AG04450 (cell line): ENCODE results near the gene TRIM37. TPM values are rescaled to one million over a fixed set of nuclear protein-coding genes. Genes with fewer than 3 reads are reported as not detected.

Experiments
- CTCF ChIA-PET: fragments of 300-600, 350-600 bp; formaldehyde crosslinking; extraction: SDS; loops from one replicate; lab custom pipeline; 2022; ENCODE audit warnings: antibody characterized with exemption, inconsistent platforms; lab: Charles Lee
- POLR2A ChIA-PET: fragments of 350-600 bp; formaldehyde crosslinking; extraction: SDS; loops from one replicate; lab custom pipeline; 2021; ENCODE audit warnings: antibody characterized with exemption, inconsistent platforms; lab: Yijun Ruan, JAX
- DNase-seq: peaks from one replicate; pipeline ENCODE4 v3.0.0-alpha.2; 2011; ENCODE audit warnings: low read depth, low spot score
- H3K27ac ChIP-seq: one replicate; pipeline ENCODE4 v1.5.1; 2012; ENCODE audit warnings: low read depth, low read length, control low read depth
- H3K27me3 ChIP-seq: one replicate; pipeline ENCODE4 v1.6.0; 2012; ENCODE audit warnings: low read length; ENCODE audit not compliant: control insufficient read depth, insufficient read depth
- H3K4me3 ChIP-seq: 2 replicates; pipeline ENCODE4 v1.5.1; 2011; ENCODE audit warnings: mild to moderate bottlenecking, low read depth, low read length, control low read depth
- H3K9me3 ChIP-seq: 2 replicates; pipeline ENCODE4 v1.5.1; 2012; ENCODE audit warnings: low read length; ENCODE audit not compliant: control insufficient read depth, insufficient read depth
- CTCF ChIP-seq: IDR thresholded peaks from 2 replicates; pipeline ENCODE4 v1.5.1; 2011; ENCODE audit warnings: low read depth, low read length, control low read depth, inconsistent platforms
- polyA plus RNA-seq: library from polyadenylated mRNA; depleted of rRNA; stranded (reverse); fragments of >200 nt; gene quantifications from 2 replicates; pipeline ENCODE4 v1.2.3, GENCODE V29; 2011

Gene TRIM37
- polyA plus RNA-seq, 1 experiment: 34.8 TPM

DNA sequence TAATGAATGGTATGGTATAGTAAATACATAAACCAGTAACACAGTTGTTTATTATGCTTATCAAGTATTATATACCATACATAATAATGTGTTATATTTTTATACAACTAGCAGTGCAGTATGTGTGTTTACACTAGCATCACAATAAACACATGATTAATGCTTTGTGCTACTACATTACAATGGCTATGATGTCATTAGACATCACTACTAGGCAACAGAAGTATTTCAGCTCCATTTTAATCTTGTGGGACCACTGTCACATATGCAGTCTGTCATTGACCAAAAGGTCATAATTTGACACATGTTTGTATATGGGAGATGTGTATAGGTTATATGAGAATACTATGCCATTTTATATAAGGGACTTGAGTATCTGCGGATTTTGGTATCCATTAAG lies 32.7 kb downstream of the TRIM37 start:
- no peak for DNase-seq
- no peak overlapping the region for H3K4me3 ChIP-seq
- no peaks in the 10 kb centered on the region for H3K9me3 ChIP-seq
- H3K27ac ChIP-seq: no peak overlapping the region
- ChIA-PET CTCF (no interaction called here), POLR2A (no interaction called here)
- no peak for TF ChIP-seq CTCF
- H3K27me3 ChIP-seq: no peaks in the 10 kb centered on the region

GRCh38 chr17:59069856-59070255 lies 36.8 kb downstream of the TRIM37 start:
- no peak for DNase-seq
- no peaks in the 10 kb centered on the region for H3K9me3 ChIP-seq
- H3K27me3 ChIP-seq: no peaks in the 10 kb centered on the region
- POLR2A ChIA-PET: no interaction called here
- CTCF ChIA-PET: no interaction called here
- no peak for TF ChIP-seq CTCF
- H3K4me3 ChIP-seq: no peak overlapping the region
- no peak overlapping the region for H3K27ac ChIP-seq

DNA sequence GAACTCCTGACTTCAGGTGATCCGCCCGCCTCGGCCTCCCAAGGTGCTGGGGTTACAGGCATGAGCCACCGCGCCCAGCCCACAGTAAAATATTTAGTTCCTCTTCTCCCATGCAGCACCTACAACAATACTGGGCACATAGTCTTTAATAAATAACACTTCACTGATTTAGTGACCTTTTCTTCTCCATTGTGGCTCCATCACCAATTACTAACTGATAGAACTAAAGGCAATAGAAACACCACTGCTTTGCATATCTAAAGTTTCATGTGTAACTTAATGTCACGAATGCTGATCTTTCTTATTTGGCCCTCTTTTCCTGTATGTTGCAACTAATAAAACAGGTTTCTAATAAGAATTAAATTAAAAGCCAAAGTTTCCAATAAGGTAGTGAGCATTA lies 38.9 kb downstream of the TRIM37 start:
- ChIA-PET CTCF (no interaction called here), POLR2A (no interaction called here)
- no peak overlapping the region for H3K27ac ChIP-seq
- DNase-seq: no peak
- H3K9me3 ChIP-seq: no peaks in the 10 kb centered on the region
- H3K27me3 ChIP-seq: no peaks in the 10 kb centered on the region
- H3K4me3 ChIP-seq: no peak overlapping the region
- TF ChIP-seq CTCF: no peak

DNA sequence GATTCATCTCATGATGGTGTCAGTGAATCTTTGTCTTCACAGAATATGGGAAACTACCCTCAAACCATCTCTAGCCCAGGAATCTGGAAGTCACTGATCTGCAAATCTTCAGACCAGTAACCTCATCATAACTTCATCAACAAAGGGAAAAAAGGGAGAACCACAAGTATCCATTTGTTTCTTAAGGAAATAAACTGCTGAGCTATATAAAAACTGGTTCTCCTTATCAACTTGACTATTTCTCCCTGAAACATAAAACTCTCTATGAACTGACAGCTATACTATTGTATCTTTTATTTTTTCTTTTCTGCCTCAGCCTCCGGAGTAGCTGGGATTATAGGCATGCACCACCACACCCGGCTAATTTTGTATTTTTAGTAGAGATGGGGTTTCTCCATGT lies 39.3 kb downstream of the TRIM37 start:
- no peak for DNase-seq
- Histone ChIP-seq H3K9me3 (no peaks in the 10 kb centered on the region), H3K4me3 (no peak overlapping the region), H3K27ac (no peak overlapping the region), H3K27me3 (no peaks in the 10 kb centered on the region)
- TF ChIP-seq CTCF: no peak
- ChIA-PET CTCF (no interaction called here), POLR2A (no interaction called here)

GRCh38 chr17:59062509-59062908 lies 44.2 kb downstream of the TRIM37 start:
- CTCF ChIA-PET: no interaction called here
- POLR2A ChIA-PET: no interaction called here

More at GRCh38 chr17:59062509-59062908, 44.2 kb downstream of the TRIM37 start:
- H3K9me3 ChIP-seq: no peaks in the 10 kb centered on the region
- no peak for TF ChIP-seq CTCF
- DNase-seq: no peak
- no peak overlapping the region for H3K4me3 ChIP-seq
- no peak overlapping the region for H3K27ac ChIP-seq
- H3K27me3 ChIP-seq: no peaks in the 10 kb centered on the region
